GM12878 (cell line): Measurements from ENCODE around the gene CCDC197. TPM values are rescaled to one million over a fixed set of nuclear protein-coding genes. Genes with fewer than 3 reads are reported as not detected.
A peak's percentile ranks its signal among the peaks of the same experiment; 100 is the strongest.

ENCODE experiments used
- ATAC-seq: fragments of 200-7000 bp; cut with Tn5 transposase; 3 replicates; pipeline ENCODE4 v1.9.1; 2020; ENCODE audit warnings: mild to moderate bottlenecking, moderate library complexity
- BruUV-seq: library from RNA; stranded (reverse); fragments of 400-500 nt; replicated peaks from 2 replicates; lab custom pipeline; 2021; lab: Mats Ljungman, UMichigan
- CTCF ChIA-PET: fragments of 300-600 bp; sonication (Branson Sonifier 250); formaldehyde crosslinking; extraction: SDS; loops from one replicate; lab custom pipeline; 2021; ENCODE audit warnings: inconsistent platforms; lab: Yijun Ruan, JAX
- POLR2A ChIA-PET: fragments of 350-600 bp; formaldehyde crosslinking; extraction: SDS; loops from one replicate; lab custom pipeline; 2021; ENCODE audit warnings: inconsistent platforms; lab: Charles Lee
- RAD21 ChIA-PET: fragments of 300-600 bp; sonication (Branson Sonifier 250); formaldehyde crosslinking; loops from one replicate; lab custom pipeline; 2023; ENCODE audit warnings: antibody characterized with exemption; ENCODE audit not compliant: unreplicated experiment; lab: Charles Lee
- SMC1A ChIA-PET: fragments of 300-600 bp; sonication (Branson Sonifier 250); formaldehyde crosslinking; loops from one replicate; lab custom pipeline; 2023; ENCODE audit not compliant: unreplicated experiment, uncharacterized antibody; lab: Charles Lee
- DNase-seq: peaks from one replicate; pipeline ENCODE4 v3.0.0-alpha.2; 2011; ENCODE audit warnings: low read depth, low spot score
- FAIRE-seq: peaks from 3 replicates; lab custom pipeline; 2011; peaks lifted over from hg19 to GRCh38; lab: Jason Lieb, UNC
- H2AFZ ChIP-seq: 2 replicates; pipeline ENCODE4 v1.6.0; 2011; ENCODE audit warnings: low read depth, low read length, control low read depth; ENCODE audit not compliant: control insufficient read depth
- H3K27ac ChIP-seq: 2 replicates; pipeline ENCODE4 v1.5.1; 2011; ENCODE audit warnings: control low read depth; ENCODE audit not compliant: control insufficient read depth, insufficient read depth
- H3K27me3 ChIP-seq, 2 experiments: replicated peaks in 1 of 2; 2 replicates each; pipeline versions ENCODE4 v1.6.0 to v1.6.1; 2011; ENCODE audit warnings: low read length in 1 of 2; ENCODE audit not compliant: control insufficient read depth in 2 of 2, insufficient read depth in 2 of 2
- H3K36me3 ChIP-seq, 2 experiments: 2 replicates each; pipeline ENCODE4 v1.5.1; 2011; ENCODE audit warnings: low read length in 1 of 2; ENCODE audit not compliant: control insufficient read depth in 2 of 2, insufficient read depth in 2 of 2
- H3K4me1 ChIP-seq: 2 replicates; pipeline ENCODE4 v1.6.1; 2011; ENCODE audit warnings: mild to moderate bottlenecking, low read length, moderate library complexity, mixed read lengths; ENCODE audit not compliant: control insufficient read depth, insufficient read depth
- H3K4me2 ChIP-seq: 2 replicates; pipeline ENCODE4 v1.6.0; 2011; ENCODE audit warnings: control low read depth; ENCODE audit not compliant: control insufficient read depth, insufficient read depth
- H3K4me3 ChIP-seq: fragments of 200-600 bp; sonication (generic); 2 replicates; pipeline ENCODE4 v1.5.1; 2016
- H3K79me2 ChIP-seq: 2 replicates; pipeline ENCODE4 v1.6.0; 2011; ENCODE audit warnings: low read length; ENCODE audit not compliant: control insufficient read depth, insufficient read depth
- H3K9ac ChIP-seq: 2 replicates; pipeline ENCODE4 v1.8.0; 2011; ENCODE audit warnings: low read length, control low read depth, mixed read lengths; ENCODE audit not compliant: control insufficient read depth, insufficient read depth
- H3K9me3 ChIP-seq: replicated peaks from 3 replicates; pipeline ENCODE4 v1.5.1; 2011; ENCODE audit warnings: mild to moderate bottlenecking, low read length; ENCODE audit not compliant: control insufficient read depth, insufficient read depth
- H4K20me1 ChIP-seq: 2 replicates; pipeline ENCODE4 v1.6.0; 2011; ENCODE audit not compliant: control insufficient read depth, insufficient read depth
- CUX1 ChIP-seq: IDR thresholded peaks from 2 replicates; pipeline ENCODE4 v1.6.1; 2012; ENCODE audit warnings: improper control_type of control experiment, low read depth, low read length; ENCODE audit not compliant: insufficient replicate concordance
- NFIC ChIP-seq: IDR thresholded peaks from 2 replicates; pipeline ENCODE4 v1.6.1; 2012; ENCODE audit warnings: low read depth, mild to moderate bottlenecking, inconsistent platforms, low read length, moderate library complexity
- NKRF ChIP-seq: fragments of 450-650 bp; conservative IDR thresholded peaks from 2 replicates; pipeline ENCODE4 v1.6.1; 2017; ENCODE audit warnings: mild to moderate bottlenecking, moderate library complexity
- NR2C1 ChIP-seq: fragments of 450-650 bp; IDR thresholded peaks from 2 replicates; pipeline ENCODE4 v1.6.1; 2017; ENCODE audit warnings: antibody characterized with exemption, mild to moderate bottlenecking, moderate library complexity
- NR2F1 ChIP-seq: fragments of 450-650 bp; conservative IDR thresholded peaks from 2 replicates; pipeline ENCODE4 v1.6.1; 2017; ENCODE audit warnings: mild to moderate bottlenecking
- SIX5 ChIP-seq: IDR thresholded peaks from 2 replicates; pipeline ENCODE4 v1.6.1; 2011; ENCODE audit warnings: mild to moderate bottlenecking, low read depth, low read length, moderate library complexity; ENCODE audit not compliant: severe bottlenecking
- SMAD5 ChIP-seq: IDR thresholded peaks from 2 replicates; pipeline ENCODE4 v1.6.1; 2016; ENCODE audit warnings: antibody characterized with exemption, low read depth
- SP1 ChIP-seq: IDR thresholded peaks from one replicate; pipeline ENCODE4 v1.6.1; 2011; ENCODE audit warnings: low read depth, low read length
- WGBS: methylation state at CpG from one replicate; pipeline ENCODE4 v1.1.6; 2016; ENCODE audit warnings: low lambda C conversion rate; ENCODE audit not compliant: insufficient replicate concordance, insufficient coverage; ENCODE audit errors: missing lambda C conversion rate; 5-methylcytosine and 5-hydroxymethylcytosine counted together
- in situ Hi-C: fragments of 300-500 bp; cut with MboI; formaldehyde crosslinking; loops from 9 replicates; pipeline ENCODE4 v1.14.3; 2018; ENCODE audit warnings: mixed read lengths
- intact Hi-C: fragments of 100-400 bp; cut with micrococcal nuclease; formaldehyde crosslinking; loops from one replicate; pipeline ENCODE4 v1.14.2; 2022; ENCODE audit not compliant: unreplicated experiment
- polyA plus RNA-seq, 11 experiments: library from polyadenylated mRNA; depleted of rRNA in 4 of 11; unstranded in 6 of 11; stranded (reverse) in 5 of 11; fragments of >200 nt; fragmentation: Nextera tagmentation in 4 of 11; fragmentation: Illumina TruSeq in 1 of 11; extraction: Ambion mirVana in 4 of 11; extraction: Trizol in 1 of 11; gene quantifications; 1 replicate in 1 of 11; 2 replicates in 10 of 11; pipeline versions ENCODE4 v1.2.1 to v1.2.3, GENCODE V29; 2011 to 2016; ENCODE audit warnings: inconsistent platforms in 2 of 11, missing spikeins in 2 of 11, low read depth in 1 of 11
- total RNA-seq, 4 experiments: library from RNA; depleted of rRNA in 3 of 4; stranded (reverse); fragments of >200 nt in 3 of 4; fragmentation: Illumina TruSeq in 1 of 4; extraction: Trizol in 1 of 4; gene quantifications; 2 replicates each; pipeline versions ENCODE4 v1.2.1 to v1.2.3, GENCODE V29; 2013 to 2021

CCDC197 gene
- total and polyA plus RNA-seq, 10 of the 15 experiments (the other 5 are each of a cell fraction or from before 2014, with no cell fraction given), result 0.12 TPM; not detected in 9

GRCh38 chr14:93974833-93975232 lies 22.3 kb upstream of the CCDC197 start:
- no peaks in the 10 kb centered on the region for H3K36me3 ChIP-seq
- ATAC-seq, result no peak
- no peaks in the 10 kb centered on the region for H4K20me1 ChIP-seq
- no TSS peak for BruUV-seq
- H3K9ac ChIP-seq, result peak overlapping the region; percentile 79
- no peaks in the 10 kb centered on the region; the same call in 2 of the 3 replicates for H3K9me3 ChIP-seq
- in situ Hi-C loops, result loop anchor here (10.0 to 25.0 kb wide), 3 partner anchors 1213 to 1687 kb away; partner anchors contain the start of gene SYNE3
- TF ChIP-seq SIX5 (no peak), NKRF (no peak), SP1 (no peak), NR2F1 (peak; percentile 26; the same call in 1 of the 2 replicates), NFIC (no peak), NR2C1 (no peak), CUX1 (no peak), SMAD5 (no peak)
- TF ChIP-seq, all 136 proteins: peak for 1
- ChIA-PET RAD21 (interaction anchor here (0.8 to 16.9 kb wide), 3 partner anchors 16 to 35 kb away, joined by 8 to 324 read pairs (median 182); partner anchors contain the start of gene CCDC197), SMC1A (interaction anchor here (1.0 to 20.2 kb wide), 7 partner anchors 9 to 162 kb away, joined by 3 to 409 read pairs (median 15); partner anchors contain the start of gene CCDC197), POLR2A (interaction anchor here (1.5 to 4.4 kb wide), 4 partner anchors 10 to 25 kb away, joined by 6 to 18 read pairs (median 10); no protein-coding TSS in a partner anchor), CTCF (interaction anchor here (0.8 to 20.8 kb wide), 5 partner anchors 14 to 162 kb away, joined by 4 to 399 read pairs (median 73); partner anchors contain the start of gene CCDC197)
- Histone ChIP-seq H3K27me3 (no peaks in the 10 kb centered on the region), H3K4me3 (no peak overlapping the region), H3K79me2 (no peaks in the 10 kb centered on the region), H3K27ac (peak overlapping the region; percentile 96), H3K4me2 (peak overlapping the region; percentile 75; the same call in 1 of the 2 replicates), H2AFZ (no peak overlapping the region), H3K4me1 (peaks cover 91% of the 10 kb centered on the region)
- intact Hi-C loops, result loop anchor here (5.0 kb wide), 1 partner anchor 107 kb away; the partner anchor contains the start of genes DDX24 and IFI27L1
- FAIRE-seq (no peak), DNase-seq (no peak)
- 88% methylated on average over 12 of the region's 12 CpGs for WGBS
